Measurements from ENCODE around the gene ZNF454.

DNA sequence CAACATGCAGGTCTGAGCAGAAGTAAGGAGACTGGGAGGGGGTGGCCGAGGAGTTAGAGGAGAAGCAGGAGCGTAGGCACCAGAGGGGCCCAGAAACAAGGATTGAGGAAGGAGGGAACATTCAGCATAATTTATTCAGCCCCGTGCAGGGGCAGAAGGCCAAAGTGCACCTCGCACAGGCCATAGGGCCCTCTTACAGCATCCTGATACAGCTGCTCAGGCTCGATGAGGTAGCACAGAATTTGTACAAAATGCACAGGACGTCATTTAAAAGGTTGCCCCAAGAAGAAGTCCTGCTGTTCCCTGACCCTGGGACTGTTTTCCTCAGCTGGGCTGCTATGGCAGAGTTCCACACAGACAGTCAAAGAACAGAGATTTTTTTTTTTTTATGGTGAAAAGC lies 56.2 kb downstream of the ZNF454 start:
- no peak for TF ChIP-seq POLR2A (IDR thresholded peaks at IDR 0.05)
- TF ChIP-seq, protein P1, sequence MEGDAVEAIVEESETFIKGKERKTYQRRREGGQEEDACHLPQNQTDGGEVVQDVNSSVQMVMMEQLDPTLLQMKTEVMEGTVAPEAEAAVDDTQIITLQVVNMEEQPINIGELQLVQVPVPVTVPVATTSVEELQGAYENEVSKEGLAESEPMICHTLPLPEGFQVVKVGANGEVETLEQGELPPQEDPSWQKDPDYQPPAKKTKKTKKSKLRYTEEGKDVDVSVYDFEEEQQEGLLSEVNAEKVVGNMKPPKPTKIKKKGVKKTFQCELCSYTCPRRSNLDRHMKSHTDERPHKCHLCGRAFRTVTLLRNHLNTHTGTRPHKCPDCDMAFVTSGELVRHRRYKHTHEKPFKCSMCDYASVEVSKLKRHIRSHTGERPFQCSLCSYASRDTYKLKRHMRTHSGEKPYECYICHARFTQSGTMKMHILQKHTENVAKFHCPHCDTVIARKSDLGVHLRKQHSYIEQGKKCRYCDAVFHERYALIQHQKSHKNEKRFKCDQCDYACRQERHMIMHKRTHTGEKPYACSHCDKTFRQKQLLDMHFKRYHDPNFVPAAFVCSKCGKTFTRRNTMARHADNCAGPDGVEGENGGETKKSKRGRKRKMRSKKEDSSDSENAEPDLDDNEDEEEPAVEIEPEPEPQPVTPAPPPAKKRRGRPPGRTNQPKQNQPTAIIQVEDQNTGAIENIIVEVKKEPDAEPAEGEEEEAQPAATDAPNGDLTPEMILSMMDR (IDR thresholded peaks at IDR 0.05): no peak

All from lower leg skin (tissue), 3 donors.